ENCODE measurements around the gene TLCD5. TPM values are rescaled to one million over a fixed set of nuclear protein-coding genes. Genes with fewer than 3 reads are reported as not detected.

TLCD5 gene
- total RNA-seq, 4 donors from 2014 or later, result 6.3 to 9.4 (median 8.2) TPM

GRCh38 chr11:120332822-120333716 lies 8.0 kb downstream of the TLCD5 start:
- Histone ChIP-seq H3K4me1 (peaks cover 0 to 22% (median 3%) of the 10 kb centered on the region in 4 donors), H3K4me3 (no peak overlapping the region), H3K27me3 (no peaks in the 10 kb centered on the region), H3K27ac (peak overlapping the region in 2 of 4 donors; percentile 41 to 99), H3K9me3 (no peaks in the 10 kb centered on the region), H3K36me3 (peaks cover 0 to 14% (median 0%) of the 10 kb centered on the region in 3 donors)
- no peak for DNase-seq (ENCODE audit: low spot score in 2 of 2)
- 88 to 95% methylated on average over 5 of the region's 5 CpGs for WGBS, 2 donors
- no peak for TF ChIP-seq EP300 (IDR thresholded peaks at IDR 0.05)
- no peak for TF ChIP-seq POLR2A (IDR thresholded peaks at IDR 0.05)
- no peak for TF ChIP-seq CTCF (IDR thresholded peaks at IDR 0.05)

- H3K36me3 ChIP-seq, result peaks cover 0 to 14% (median 0%) of the 10 kb centered on the region in 3 donors
- peaks cover 0 to 26% (median 3%) of the 10 kb centered on the region in 4 donors for H3K4me1 ChIP-seq
- WGBS, 2 donors, result 81 to 91% methylated on average over 1 of the region's 1 CpG
- DNase-seq (ENCODE audit: low spot score in 2 of 2), result no peak
- no peak overlapping the region for H3K4me3 ChIP-seq
- H3K27ac ChIP-seq, result peak overlapping the region in 3 of 4 donors; percentile 84 to 99 (median 98)
- H3K27me3 ChIP-seq, result no peaks in the 10 kb centered on the region
- no peak for TF ChIP-seq POLR2A (IDR thresholded peaks at IDR 0.05)
- no peak for TF ChIP-seq CTCF (IDR thresholded peaks at IDR 0.05)
- no peak for TF ChIP-seq EP300 (IDR thresholded peaks at IDR 0.05)
- no peaks in the 10 kb centered on the region for H3K9me3 ChIP-seq
Observed at GRCh38 chr11:120333801-120334200, 8.7 kb downstream of the TLCD5 start.

- Histone ChIP-seq H3K27me3 (no peaks in the 10 kb centered on the region), H3K27ac (peak overlapping the region; percentile 45 to 99 (median 91)), H3K36me3 (peaks cover 0 to 14% (median 0%) of the 10 kb centered on the region in 3 donors), H3K4me1 (peaks cover 0 to 31% (median 6%) of the 10 kb centered on the region in 4 donors), H3K9me3 (no peaks in the 10 kb centered on the region), H3K4me3 (no peak overlapping the region)
- no peak for DNase-seq (ENCODE audit: low spot score in 2 of 2)
- TF ChIP-seq CTCF (IDR thresholded peaks at IDR 0.05) (no peak), POLR2A (IDR thresholded peaks at IDR 0.05) (no peak), EP300 (IDR thresholded peaks at IDR 0.05) (no peak)
- 20 to 39% methylated on average over 1 of the region's 1 CpG for WGBS, 2 donors
Observed at GRCh38 chr11:120334332-120334731, 9.2 kb downstream of the TLCD5 start.

GRCh38 chr11:120334894-120335462 lies 9.9 kb downstream of the TLCD5 start:
- H3K4me1 ChIP-seq, result peaks cover 0 to 35% (median 8%) of the 10 kb centered on the region in 4 donors
- peak; percentile 66 to 72 (median 71) for TF ChIP-seq CTCF (IDR thresholded peaks at IDR 0.05)
- TF ChIP-seq POLR2A (IDR thresholded peaks at IDR 0.05), result no peak
- peak; percentile 66 to 92 for TF ChIP-seq EP300 (IDR thresholded peaks at IDR 0.05)
- H3K9me3 ChIP-seq, result no peaks in the 10 kb centered on the region
- H3K27me3 ChIP-seq, result no peaks in the 10 kb centered on the region
- peak; percentile 35 to 97 for DNase-seq (ENCODE audit: low spot score in 2 of 2)
- peaks cover 0 to 11% (median 0%) of the 10 kb centered on the region in 3 donors for H3K36me3 ChIP-seq
- 0% methylated on average over 8 of the region's 8 CpGs for WGBS, 2 donors
- H3K4me3 ChIP-seq, result peak overlapping the region; percentile 60 to 86 (median 76)
- peak overlapping the region; percentile 84 to 99 (median 92) for H3K27ac ChIP-seq

- Histone ChIP-seq H3K4me1 (peaks cover 0 to 41% (median 13%) of the 10 kb centered on the region in 4 donors), H3K27ac (peak overlapping the region; percentile 84 to 99 (median 92)), H3K9me3 (no peaks in the 10 kb centered on the region), H3K36me3 (peaks cover 0 to 5% (median 0%) of the 10 kb centered on the region in 3 donors), H3K27me3 (no peaks in the 10 kb centered on the region), H3K4me3 (peak overlapping the region; percentile 60 to 86 (median 76))
- WGBS, 2 donors, result 0 to 1% methylated on average over 19 of the region's 19 CpGs
- TF ChIP-seq EP300 (IDR thresholded peaks at IDR 0.05), result no peak
- no peak for TF ChIP-seq CTCF (IDR thresholded peaks at IDR 0.05)
- no peak for TF ChIP-seq POLR2A (IDR thresholded peaks at IDR 0.05)
- no peak for DNase-seq (ENCODE audit: low spot score in 2 of 2)
Observed at GRCh38 chr11:120335556-120335907, 10.4 kb downstream of the TLCD5 start.

Measured in tibial nerve (tissue), 4 donors.